NCI-H2227 (cell line): Measurements from ENCODE around the gene RUNX2.
"Not testable (repeated sequence)": the region's sequence is repeated elsewhere in the genome, so short reads cannot be mapped to it uniquely, and the experiment has no call there.

Experiments
- DNase-seq: peaks from one replicate; lab custom pipeline; 2025; ENCODE audit not compliant: unreplicated experiment; lab: John Stamatoyannopoulos, UW

Gene RUNX2

DNA sequence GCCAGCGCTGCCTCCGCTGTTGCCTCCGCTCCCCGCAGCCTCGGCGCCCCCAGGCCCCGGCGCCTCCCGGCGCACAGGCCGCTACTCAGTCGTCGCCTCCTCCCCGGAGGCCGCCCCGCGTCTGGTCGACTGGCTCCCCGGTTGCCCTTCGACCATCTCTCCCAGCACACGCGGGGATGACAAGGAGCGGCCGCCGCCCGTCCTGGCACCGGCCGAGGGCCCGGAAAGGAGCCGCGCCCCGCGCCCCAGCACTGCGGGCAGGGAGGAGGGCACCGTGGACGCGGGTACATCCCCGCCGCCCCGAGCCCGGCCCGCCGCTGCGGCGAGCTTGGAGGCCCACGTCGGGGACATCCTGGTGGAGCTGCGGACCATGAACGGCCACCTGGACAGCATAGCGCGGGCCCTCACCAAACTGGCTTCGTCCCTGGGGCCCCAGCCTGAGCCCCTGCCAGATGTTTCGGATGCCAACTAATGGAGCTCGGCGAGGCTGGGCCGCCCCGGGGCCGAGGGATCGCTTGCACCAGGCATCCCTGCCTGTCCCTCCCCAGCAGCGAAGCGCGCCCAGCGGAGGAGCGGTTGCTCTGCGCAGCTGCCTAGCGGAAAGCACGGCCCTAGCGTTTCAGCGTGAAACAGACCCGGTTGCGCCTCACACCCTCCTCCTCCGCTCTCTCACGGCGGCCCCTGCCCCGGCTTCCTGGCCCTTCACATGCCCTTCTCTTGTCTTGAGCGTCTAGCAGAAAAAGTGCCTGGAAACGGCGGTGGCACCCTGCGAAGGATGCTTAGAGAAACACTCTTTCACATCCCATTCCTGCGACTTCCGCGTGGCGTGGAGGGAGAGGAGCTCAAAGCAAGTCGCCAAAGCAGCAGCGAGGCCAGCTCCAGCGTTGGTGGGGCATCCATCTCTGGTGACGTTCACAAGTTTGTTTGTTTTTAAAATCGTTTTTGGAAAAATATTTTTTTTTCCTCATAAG is 335.4 kb downstream of the RUNX2 start:
- DNase-seq: peak; percentile 49

DNA sequence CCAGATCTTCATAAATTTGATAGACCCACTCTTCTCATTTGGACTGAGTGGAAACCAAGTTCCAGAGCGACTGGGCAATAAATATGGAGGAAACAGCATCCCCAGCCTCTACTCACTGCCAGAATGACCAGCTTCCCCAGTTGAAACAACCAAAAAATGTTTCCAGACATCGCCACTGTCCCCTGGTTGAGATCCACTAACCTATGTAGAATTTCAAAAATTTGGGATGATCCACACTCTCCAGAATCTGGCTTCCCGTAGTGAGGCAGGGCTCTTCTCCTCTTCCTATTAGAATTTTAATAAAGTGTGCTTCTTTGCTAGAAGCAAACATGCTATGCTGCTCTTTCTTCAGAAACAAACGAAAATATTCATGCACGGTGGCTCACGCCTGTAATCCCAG is 336.6 kb downstream of the RUNX2 start:
- no peak for DNase-seq

DNA sequence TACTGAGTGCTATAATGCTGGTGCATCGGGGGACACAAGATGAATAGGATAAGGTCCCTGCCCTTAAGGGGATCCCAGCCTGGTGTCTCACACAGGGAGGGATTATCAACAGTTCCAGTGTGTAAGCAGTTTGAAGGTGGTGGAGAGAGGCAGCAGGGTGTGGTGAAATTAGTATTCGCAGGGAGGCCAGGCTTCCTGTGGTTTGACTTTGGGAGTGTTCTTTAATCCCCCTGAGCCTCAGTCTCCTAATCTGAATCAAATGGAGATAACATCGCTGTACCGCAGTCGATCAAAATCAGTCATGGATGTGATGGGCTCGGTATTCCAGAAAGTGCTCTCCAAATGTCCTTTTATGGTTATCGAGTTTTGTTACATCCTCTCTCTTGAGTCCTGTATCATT is 337.7 kb downstream of the RUNX2 start:
- DNase-seq: no peak

DNA sequence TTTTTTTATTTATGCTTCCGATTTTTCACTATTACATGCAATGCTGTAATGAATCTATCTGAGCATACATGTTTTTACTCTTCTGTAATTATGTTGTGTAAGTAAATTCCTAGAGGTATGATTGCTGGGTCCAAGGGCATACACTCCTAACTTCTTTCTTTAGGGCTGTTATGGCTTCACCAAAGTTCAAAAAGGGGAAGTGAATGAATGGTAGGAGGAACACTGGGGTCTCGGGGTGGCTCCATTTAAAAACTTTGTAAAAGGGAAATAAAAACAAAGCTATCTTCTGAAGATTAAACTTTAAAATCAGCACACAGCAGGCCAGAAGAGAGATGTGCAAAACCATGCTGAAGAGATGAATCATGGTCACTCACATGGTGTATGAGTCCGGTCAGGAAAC is 338.7 kb downstream of the RUNX2 start:
- no peak for DNase-seq

DNA sequence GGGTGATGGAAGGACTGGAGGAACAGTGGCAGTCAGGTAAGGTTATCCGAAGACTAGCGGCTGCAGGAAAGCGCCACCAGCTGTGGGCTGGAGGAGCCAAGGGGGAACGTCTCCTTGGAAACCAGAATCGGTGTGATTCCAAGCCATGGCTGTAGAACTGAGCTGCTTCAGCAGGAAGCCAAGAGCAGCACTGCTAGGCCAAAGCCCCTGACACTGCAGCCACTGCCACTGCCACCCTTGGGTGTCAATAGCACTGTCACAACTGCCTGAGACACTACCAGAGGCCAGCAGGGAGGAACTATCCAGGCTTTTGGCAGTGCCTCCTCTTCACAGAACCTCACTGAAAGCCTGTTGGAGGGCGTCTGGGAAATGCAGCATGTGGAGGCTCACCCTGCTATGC is 339.2 kb downstream of the RUNX2 start:
- peak; percentile 22 for DNase-seq

DNA sequence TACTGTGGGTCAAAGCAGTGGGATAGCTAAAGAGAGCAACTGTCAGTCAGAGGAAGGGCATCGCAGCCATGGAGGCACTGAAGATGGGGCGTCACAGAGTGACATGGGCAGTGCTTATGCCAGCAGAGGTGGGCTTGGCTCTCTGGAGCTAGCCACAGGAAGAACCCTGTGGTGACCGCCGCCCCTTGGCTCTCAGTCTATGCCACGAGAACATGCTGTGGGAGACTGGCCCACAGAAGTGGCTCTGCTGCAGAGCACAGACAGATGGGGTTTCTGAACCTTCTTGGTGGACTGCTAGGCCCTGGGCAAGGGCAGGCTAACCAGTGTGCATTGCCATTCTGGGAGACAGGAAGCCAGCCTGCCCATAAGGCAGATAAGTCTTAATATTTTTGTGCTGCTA is 339.6 kb downstream of the RUNX2 start:
- DNase-seq: no peak

DNA sequence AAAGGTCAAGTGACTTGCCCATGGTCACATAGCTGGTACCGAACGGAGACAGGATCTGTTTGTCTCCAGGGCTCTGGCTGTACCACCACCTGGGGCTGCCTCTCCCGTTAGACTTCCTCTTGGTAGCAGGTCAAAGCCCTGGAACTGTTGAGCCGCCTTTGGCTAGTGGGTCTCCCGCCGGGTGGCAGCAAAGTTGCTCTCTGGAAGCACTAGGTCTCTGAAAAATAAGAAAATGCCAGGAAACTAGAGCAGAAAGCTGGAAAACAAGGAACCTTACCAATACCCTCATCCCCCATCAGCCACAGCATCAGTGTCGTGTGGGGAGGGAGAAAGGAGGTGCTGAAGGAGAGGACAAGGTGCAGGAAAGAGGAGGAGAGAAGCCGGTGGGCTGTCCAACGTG is 340.6 kb downstream of the RUNX2 start:
- no peak for DNase-seq

DNA sequence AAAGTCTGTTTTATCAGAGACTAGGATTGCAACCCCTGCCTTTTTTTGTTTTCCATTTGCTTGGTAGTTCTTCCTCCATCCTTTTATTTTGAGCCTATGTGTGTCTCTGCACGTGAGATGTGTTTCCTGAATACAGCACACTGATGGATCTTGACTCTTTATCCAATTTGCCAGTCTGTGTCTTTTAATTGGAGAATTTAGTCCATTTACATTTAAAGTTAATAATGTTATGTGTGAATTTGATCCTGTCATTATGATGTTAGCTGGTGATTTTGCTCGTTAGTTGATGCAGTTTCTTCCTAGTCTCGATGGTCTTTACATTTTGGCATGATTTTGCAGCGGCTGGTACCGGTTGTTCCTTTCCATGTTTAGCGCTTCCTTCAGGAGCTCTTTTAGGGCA is 345.0 kb downstream of the RUNX2 start:
- not testable (repeated sequence) for DNase-seq

DNA sequence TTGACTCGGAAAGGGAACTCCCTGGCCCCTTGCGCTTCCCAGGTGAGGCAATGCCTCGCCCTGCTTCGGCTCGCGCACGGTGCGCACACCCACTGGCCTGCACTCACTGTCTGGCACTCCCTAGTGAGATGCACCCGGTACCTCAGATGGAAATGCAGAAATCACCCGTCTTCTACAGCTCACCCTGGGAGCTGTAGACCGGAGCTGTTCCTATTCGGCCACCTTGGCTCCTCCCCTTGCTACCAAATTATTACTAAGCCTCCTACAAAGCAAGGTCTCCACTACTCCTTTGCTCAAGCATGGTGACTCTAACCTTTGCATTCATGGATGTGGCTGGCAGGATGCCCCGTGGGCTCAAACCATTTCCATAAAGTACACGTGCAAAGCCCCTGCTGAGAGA is 347.0 kb downstream of the RUNX2 start:
- DNase-seq: not testable (repeated sequence)

DNA sequence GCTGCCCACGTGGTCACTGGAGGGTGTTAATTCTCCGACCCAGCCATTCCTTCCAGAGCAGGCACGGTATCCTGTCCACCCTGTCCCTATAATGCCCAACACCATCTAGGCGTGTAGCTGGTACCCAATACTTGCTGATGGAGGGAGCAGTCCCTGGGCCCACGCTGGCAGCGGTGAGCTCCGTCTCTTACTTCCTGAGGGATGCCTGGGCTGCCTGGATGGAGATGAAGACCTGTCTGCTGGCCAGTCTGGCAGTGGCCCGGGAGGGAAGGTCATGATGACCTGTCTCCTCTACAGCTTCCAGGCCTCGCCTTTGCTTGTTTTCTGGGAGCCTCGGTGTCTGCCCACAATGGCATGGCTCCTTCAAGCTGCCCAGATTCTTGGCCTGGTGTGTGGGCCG is 347.5 kb downstream of the RUNX2 start:
- DNase-seq: no peak

DNA sequence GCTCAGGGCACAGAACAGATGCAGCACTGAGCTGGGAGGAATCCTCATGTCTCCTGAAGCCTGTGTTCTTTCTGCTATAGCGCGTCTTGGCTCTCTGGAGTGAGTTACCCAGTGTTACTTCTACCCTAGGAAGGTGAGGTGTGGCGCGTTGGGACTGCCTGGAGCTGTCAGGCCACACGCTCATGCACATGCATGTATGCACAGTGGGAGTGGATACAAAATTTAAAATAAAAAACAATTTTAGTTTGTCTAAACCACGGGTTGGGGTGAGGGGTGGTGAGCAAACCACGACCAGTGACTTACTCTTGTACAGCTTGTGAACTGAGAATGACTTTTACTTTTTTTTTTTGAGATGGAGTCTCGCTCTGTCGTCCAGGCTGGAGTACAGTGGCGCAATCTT is 348.2 kb downstream of the RUNX2 start:
- no peak for DNase-seq

DNA sequence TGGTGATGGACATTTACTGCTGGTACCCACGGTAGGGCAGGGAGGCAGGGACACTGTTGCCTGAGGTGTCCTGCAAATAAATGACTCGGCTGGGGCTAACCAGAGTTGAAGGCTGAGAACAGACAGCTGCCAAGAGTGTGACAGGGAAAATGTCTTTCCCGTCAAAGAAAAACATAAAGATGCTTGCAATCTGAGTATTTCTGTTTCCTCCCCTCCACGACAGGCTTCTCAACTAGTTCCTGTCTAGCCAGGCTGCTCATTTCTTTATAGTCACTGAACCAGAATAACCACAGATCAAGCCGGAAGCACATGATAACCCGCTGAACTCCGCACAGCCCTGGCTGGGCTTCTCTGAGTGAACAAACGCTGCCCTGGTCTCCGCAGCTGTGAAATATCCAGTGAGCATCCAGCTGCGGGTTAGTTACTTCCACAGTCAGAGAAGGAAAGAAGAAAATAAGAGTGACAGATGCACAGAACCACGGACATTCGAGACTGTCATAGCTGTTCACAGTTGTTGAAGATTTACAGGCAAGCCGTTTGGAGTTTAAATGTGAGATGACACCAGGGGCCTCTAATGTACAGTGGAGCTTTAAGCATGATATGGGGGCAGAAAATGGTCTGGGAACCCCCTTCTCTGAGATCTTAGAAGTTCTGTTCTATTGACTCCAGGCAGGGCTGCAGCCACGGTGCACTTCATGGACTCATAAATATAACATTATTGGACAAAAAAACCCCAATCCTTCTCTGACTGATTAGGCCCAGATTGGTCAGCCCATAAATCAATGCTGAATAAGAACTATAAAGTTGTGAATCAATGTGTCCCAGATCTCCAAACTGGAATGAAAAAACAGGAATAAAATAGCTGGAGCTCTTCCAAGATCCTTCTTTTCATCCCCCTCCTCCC is 349.5 kb downstream of the RUNX2 start:
- DNase-seq: no peak

DNA sequence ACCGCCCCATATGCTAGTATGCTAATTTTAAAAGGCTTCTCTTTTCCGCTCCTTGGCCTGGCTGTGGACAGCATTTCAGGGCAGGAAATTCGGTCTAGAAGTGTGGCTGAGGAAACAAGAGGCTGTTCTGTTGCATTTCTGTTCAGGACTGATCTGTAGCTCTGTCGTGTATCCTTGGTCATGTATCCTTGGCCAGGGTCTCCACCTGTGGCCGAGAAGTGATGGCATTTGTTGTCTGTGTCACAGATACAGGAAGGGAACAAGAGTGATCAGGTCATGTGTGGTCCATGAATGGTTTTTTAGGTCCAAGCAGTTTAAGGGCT is 350.1 kb downstream of the RUNX2 start:
- no peak for DNase-seq

DNA sequence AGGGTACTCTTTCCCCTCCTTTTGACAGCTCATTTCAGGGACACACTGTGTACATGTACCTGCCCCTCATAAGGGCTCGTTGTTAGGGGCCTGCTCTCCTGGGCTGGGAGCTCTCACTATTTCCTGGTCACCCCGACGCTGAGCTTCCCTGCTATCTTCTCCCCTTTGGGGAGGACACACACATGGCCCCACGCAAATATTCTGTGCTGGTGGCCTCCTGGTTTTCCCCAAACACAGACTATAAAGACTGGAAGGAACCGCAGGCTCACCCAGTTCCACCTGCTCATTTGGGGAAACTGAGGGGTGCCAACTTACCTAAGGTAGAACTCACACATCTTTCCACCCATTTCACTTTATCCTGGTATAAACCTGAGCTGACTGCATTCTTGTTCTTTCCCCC is 351.0 kb downstream of the RUNX2 start:
- DNase-seq: no peak

DNA sequence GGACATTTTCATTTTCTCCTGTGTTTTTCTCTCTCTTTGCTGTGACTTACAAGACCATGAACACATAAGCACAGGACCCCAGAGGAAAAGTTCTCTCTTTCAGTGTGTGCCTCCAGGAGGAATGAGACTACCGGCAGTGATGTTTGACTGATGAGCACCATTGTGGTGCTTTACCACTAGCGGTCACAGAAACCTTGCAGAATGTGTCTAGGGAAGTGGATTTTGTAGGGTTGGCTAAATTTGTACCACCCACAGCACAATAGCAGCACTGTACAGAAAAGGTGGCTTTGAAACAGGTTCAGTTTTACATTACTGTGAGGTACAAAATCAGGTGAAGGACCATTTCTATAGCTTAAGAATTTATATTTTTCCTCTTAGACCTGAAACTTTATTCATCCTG is 351.5 kb downstream of the RUNX2 start:
- no peak for DNase-seq

DNA sequence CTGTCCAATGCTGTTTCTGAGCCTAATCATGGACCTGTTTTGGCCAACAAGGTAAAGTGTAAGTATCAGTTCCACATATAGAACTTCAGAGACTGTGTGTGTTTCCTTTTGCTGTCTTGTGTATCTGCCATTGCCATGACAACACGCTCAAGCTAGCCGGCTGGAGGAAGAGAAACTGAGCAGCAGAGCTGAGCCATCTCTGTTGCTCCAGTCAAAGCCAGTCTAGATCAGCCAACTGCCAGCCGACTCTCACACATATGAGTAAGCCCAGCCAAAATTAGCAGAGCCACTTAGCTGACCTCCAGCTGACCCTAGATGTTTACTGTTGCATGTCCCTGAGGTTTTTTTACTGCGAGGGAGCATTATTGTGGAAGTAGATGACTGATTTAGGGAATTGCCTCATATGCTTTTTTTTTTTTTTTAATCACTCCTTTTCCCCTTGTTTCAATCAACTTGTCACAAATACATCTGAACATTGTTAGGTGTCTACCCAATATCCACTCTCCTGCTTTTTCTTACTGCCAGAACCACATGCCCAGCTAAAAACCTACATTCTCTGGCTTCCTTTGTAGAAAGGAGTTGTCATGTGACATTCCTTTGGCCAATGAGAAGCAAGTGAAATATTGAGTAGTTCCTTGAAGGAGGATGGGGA is 353.9 kb downstream of the RUNX2 start:
- no peak for DNase-seq

DNA sequence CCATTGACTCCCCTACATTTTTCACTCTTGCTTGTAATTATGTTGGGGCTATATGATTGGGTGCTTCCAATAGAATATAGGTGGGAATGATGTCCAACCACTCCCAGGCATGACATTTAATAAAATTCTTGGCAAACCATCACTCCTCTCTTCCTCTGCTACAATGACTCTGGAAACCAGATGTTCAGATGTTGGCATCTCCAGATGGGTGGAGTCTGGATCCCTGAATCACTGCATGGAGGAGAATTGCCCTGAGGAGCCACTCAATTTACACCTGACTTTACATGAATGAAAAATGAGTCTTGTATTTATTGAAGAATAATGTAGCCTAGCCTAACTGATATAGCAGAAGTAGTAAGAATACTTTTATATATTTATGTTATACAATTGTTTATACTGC is 356.3 kb downstream of the RUNX2 start:
- DNase-seq: no peak

DNA sequence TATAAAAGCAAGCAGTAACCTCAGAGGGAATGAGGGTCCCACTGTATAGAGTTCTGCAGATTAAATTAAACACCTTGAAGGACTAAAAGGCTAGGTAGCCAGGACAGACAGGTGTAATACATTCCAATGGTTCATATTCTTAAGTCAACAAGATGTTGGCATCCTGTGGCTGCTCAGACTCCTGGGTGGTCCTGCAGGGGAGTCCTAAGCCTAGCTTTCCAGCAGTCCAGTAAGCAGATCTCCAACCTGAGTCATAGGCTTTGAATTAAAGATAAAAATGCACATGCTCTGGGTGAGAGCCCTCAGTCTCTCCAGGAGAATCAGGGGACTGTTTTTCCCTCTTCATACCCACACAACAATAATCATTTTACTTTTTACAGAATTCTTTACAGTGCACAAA is 356.9 kb downstream of the RUNX2 start:
- DNase-seq: no peak

DNA sequence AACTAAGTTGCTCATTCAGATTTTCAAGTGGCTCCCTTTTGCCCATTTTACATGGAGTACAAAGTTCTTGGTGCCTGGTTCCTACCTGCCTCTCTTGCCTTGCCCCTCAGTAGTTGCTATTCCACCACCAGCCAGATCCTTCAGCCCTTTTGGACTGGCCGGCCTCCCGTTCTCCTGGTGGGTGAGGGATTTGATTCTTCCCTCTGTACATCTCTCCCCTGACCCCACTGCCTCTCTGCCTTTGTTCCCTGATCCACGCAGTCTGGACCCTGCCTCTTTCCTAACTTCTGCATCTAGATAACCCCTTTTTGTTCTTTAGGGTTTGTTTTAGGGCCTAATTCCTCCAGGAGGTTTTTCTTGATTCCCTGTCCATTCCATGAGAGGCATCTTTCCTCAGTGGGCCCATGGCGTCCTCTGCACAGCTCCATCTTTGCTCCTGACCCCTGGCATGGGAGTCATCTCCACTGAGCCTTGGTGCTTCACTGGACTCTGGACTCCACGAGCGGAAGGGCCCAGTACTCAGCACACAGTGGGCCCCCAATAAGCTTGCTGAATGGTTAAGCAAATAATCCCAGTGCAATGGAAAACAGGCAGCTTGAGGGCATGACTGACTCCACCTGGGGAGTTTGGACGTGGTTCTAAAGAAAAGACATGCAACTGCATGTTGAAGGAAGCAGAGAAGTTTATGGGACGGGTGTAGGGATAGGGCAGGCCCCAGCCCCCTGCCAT is 358.9 kb downstream of the RUNX2 start:
- DNase-seq: no peak

DNA sequence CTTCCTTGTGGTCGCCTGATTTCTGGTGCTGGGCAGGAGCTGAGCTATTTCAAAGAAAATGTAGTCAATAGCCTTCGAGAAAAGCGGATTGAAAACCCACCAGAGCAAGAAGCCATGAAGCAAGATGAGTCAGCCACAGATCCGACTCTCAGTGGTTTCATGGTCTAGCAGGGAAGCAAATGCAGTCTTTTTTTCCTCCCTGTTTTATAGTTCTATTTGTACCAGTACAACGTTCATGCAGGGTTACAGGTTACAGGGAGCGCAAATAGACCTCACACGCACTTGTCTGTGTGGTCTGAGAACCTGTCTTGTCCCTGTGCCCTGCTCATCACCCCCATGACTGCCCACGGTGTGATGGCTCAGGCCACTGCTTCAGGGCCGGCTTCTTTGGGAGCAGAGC is 359.4 kb downstream of the RUNX2 start:
- DNase-seq: no peak

DNA sequence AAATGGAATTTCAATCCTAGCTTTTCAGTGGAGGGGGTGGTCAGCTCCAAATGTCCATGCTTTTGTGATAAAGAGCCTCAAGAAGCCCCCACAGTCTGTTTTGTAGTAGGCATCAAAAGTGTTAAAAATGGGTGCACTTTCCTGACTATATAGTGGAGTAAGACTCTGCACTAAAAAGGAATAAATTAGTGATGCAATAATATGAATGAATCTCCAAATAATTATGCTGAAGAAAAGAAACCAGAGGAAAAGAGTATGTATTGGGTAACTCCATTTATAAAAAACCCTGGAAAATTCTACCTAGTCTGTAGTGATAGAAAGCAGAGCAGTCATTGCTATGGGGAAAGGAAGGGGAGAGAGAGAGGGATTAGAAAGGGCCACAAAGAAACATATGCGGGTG is 360.1 kb downstream of the RUNX2 start:
- DNase-seq: no peak
